K562 (cell line): ENCODE data around the gene CCDC184. TPM values are rescaled to one million over a fixed set of nuclear protein-coding genes. Genes with fewer than 3 reads are reported as not detected.
A peak's percentile ranks its signal among the peaks of the same experiment; 100 is the strongest.

Experiments
- GATAD2B ChIP-seq: fragments of 450-650 bp; IDR thresholded peaks from 2 replicates; pipeline ENCODE4 v1.6.1; 2017; ENCODE audit warnings: mild to moderate bottlenecking, borderline replicate concordance
- HDAC1 ChIP-seq, 2 experiments: fragments of 450-650 bp; IDR thresholded peaks; 2 replicates each; pipeline ENCODE4 v1.6.1; 2016 to 2017; ENCODE audit warnings: inconsistent platforms in 1 of 2, mild to moderate bottlenecking in 1 of 2, moderate library complexity in 1 of 2
- KLF1 ChIP-seq: fragments of 450-650 bp; IDR thresholded peaks from 2 replicates; pipeline ENCODE4 v1.6.1; 2016; ENCODE audit warnings: missing genetic modification characterization, missing compliant biosample characterization
- MAZ ChIP-seq, 2 experiments: fragments of 450-650 bp in 1 of 2; sonication (generic) in 1 of 2; formaldehyde crosslinking; IDR thresholded peaks in 1 of 2; conservative IDR thresholded peaks in 1 of 2; 2 replicates each; pipeline versions ENCODE4 v1.4.0 to v1.5.0; 2020; ENCODE audit warnings: mild to moderate bottlenecking in 1 of 2, missing genetic modification reagents in 1 of 2
- MTA3 ChIP-seq: fragments of 450-650 bp; formaldehyde crosslinking; IDR thresholded peaks from 2 replicates; pipeline ENCODE4 v1.6.1; 2017; ENCODE audit warnings: mild to moderate bottlenecking, borderline replicate concordance
- NRF1 ChIP-seq, 2 experiments: fragments of 450-650 bp; IDR thresholded peaks in 1 of 2; conservative IDR thresholded peaks in 1 of 2; 2 replicates each; pipeline ENCODE4 v1.6.1; 2014; ENCODE audit warnings: mild to moderate bottlenecking in 2 of 2
- PHF20 ChIP-seq: fragments of 450-650 bp; IDR thresholded peaks from 2 replicates; pipeline ENCODE4 v1.6.1; 2018; ENCODE audit not compliant: partially characterized antibody
- PHF8 ChIP-seq: fragments of 200-600 bp; sonication (generic); IDR thresholded peaks from 2 replicates; pipeline ENCODE4 v1.6.1; 2012; ENCODE audit warnings: mixed run types, mild to moderate bottlenecking, inconsistent platforms, low read length, moderate library complexity, borderline replicate concordance
- RB1 ChIP-seq: fragments of 450-650 bp; IDR thresholded peaks from 2 replicates; pipeline ENCODE4 v1.6.1; 2017; ENCODE audit warnings: low read depth, mild to moderate bottlenecking
- SNIP1 ChIP-seq: fragments of 450-650 bp; IDR thresholded peaks from 2 replicates; pipeline ENCODE4 v1.7.1; 2017; ENCODE audit warnings: low read depth, mild to moderate bottlenecking
- TBP ChIP-seq: optimal IDR thresholded peaks from 2 replicates; pipeline ENCODE3; 2011; ENCODE audit warnings: low read depth, low read length, improper control_type of control experiment
- TFAM ChIP-seq: fragments of 250-450 bp; sonication (Bioruptor Pico); conservative IDR thresholded peaks from 2 replicates; pipeline ENCODE4 v1.5.0; 2021; ENCODE audit warnings: mild to moderate bottlenecking, moderate library complexity
- XRCC4 ChIP-seq: IDR thresholded peaks from one replicate; pipeline ENCODE4 v1.6.1; 2011; ENCODE audit not compliant: insufficient read depth, insufficient read length; ENCODE audit errors: extremely low read depth
- XRCC5 ChIP-seq: fragments of 200-400 bp; formaldehyde crosslinking; IDR thresholded peaks from 2 replicates; pipeline ENCODE4 v1.6.1; 2017; ENCODE audit warnings: low read depth, mild to moderate bottlenecking, low read length
- ZNF217 ChIP-seq: sonication (generic); formaldehyde crosslinking; IDR thresholded peaks from 2 replicates; pipeline ENCODE4 v1.8.0; 2022; ENCODE audit warnings: mild to moderate bottlenecking, missing genetic modification reagents
- ZNF57 ChIP-seq: fragments of 450-650 bp; formaldehyde crosslinking; IDR thresholded peaks from 2 replicates; pipeline ENCODE4 v1.4.0; 2020; ENCODE audit warnings: mild to moderate bottlenecking, moderate library complexity
- ZNF830 ChIP-seq: fragments of 250-450 bp; sonication (Bioruptor Pico); IDR thresholded peaks from 2 replicates; pipeline ENCODE4 v1.5.0; 2021; ENCODE audit warnings: mild to moderate bottlenecking
- polyA plus RNA-seq, 8 experiments: library from polyadenylated mRNA; depleted of rRNA in 4 of 8; stranded (reverse) in 5 of 8; unstranded in 3 of 8; fragments of >200 nt; fragmentation: Nextera tagmentation in 2 of 8; fragmentation: Illumina TruSeq in 1 of 8; extraction: Ambion mirVana in 2 of 8; extraction: Trizol in 1 of 8; gene quantifications; 2 replicates each; pipeline versions ENCODE4 v1.2.1 to v1.2.3, GENCODE V29; 2011 to 2014; ENCODE audit warnings: inconsistent platforms in 1 of 8, missing spikeins in 1 of 8
- total RNA-seq, 7 experiments: library from RNA; depleted of rRNA in 6 of 7; stranded (reverse); fragments of >200 nt in 6 of 7; fragmentation: Illumina TruSeq in 2 of 7; extraction: Trizol in 2 of 7; gene quantifications; 2 replicates each; pipeline versions ENCODE4 v1.2.1 to v1.2.3, GENCODE V29; 2011 to 2021; ENCODE audit warnings: low replicate concordance in 1 of 7
- TF ChIP-seq, protein P1 (sequence below): fragments of 250-450 bp; sonication (Bioruptor Pico); IDR thresholded peaks from 2 replicates; pipeline ENCODE4 v1.6.1; 2021; ENCODE audit warnings: mild to moderate bottlenecking
- TF ChIP-seq, protein P2 (sequence below): conservative IDR thresholded peaks from 2 replicates; pipeline ENCODE4 v1.6.1; 2011; ENCODE audit warnings: low read depth, mild to moderate bottlenecking, low read length; ENCODE audit not compliant: control insufficient read depth
- TF ChIP-seq, protein P3 (sequence below): fragments of 250-450 bp; sonication (Bioruptor Pico); IDR thresholded peaks from 2 replicates; pipeline ENCODE4 v1.9.0; 2021; ENCODE audit warnings: mild to moderate bottlenecking, inconsistent platforms
- TF ChIP-seq, protein P4 (sequence below): IDR thresholded peaks from 3 replicates; pipeline ENCODE4 v1.6.1; 2011; ENCODE audit warnings: borderline replicate concordance, mild to moderate bottlenecking, moderate library complexity; ENCODE audit not compliant: insufficient read length; ENCODE audit errors: extremely low read depth

CCDC184 gene
- total and polyA plus RNA-seq, 9 of the 15 experiments (the other 6 are each of a cell fraction or from before 2014, with no cell fraction given): 0.09 TPM; not detected in 8

DNA sequence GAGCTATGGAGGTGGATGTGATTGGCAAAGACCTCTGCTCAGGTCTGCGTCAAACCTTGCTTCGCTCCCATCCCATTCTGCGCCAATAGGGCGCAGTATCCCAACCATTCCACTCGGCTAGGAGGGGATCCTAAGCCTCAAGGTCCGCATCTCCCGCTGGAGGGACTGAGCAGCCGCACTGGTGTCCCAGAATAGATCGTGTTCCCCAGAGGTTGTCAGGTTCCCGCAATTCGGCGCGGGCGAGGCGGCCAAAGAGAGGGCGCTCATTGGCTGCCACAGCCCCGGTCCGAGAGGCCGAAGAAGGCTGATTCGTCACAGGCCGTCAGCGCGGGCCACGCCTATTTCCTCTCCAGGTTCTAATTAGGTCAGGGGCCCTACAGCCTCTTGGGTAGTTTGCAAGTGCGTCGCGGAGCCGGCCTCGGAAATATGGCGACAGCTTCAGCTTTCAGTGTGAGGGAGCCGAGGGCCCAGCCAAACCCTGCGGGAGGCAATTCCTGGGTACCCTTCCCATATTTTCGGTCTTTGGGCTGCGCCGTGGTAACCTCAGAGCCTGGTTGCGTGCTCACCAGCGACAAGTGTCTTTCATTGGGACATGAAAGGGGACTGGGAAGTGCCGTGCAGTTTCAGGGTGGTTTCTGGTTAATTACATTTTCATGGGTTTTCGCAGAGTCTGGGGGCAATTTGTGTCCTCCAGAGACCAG, 14.7 kb downstream of the CCDC184 start (continued):
- peak; percentile 87 to 90 for TF ChIP-seq NRF1 (conservative IDR thresholded peaks at IDR 0.05 in 1 of 2, IDR thresholded peaks at IDR 0.05 in 1 of 2)
- no peak for TF ChIP-seq SNIP1
- TF ChIP-seq XRCC5: peak; percentile 88
- TF ChIP-seq, protein P1, sequence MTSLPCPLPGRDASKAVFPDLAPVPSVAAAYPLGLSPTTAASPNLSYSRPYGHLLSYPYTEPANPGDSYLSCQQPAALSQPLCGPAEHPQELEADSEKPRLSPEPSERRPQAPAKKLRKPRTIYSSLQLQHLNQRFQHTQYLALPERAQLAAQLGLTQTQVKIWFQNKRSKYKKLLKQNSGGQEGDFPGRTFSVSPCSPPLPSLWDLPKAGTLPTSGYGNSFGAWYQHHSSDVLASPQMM (CRISPR knock-in tag): no peak
- TF ChIP-seq, protein P2, sequence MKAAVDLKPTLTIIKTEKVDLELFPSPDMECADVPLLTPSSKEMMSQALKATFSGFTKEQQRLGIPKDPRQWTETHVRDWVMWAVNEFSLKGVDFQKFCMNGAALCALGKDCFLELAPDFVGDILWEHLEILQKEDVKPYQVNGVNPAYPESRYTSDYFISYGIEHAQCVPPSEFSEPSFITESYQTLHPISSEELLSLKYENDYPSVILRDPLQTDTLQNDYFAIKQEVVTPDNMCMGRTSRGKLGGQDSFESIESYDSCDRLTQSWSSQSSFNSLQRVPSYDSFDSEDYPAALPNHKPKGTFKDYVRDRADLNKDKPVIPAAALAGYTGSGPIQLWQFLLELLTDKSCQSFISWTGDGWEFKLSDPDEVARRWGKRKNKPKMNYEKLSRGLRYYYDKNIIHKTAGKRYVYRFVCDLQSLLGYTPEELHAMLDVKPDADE: peak; percentile 25; the same call in 1 of the 2 replicates
- peak; percentile 97 for TF ChIP-seq PHF8
- 0 out of 4 replicates have a peak, but pooled peaks of 1 of the 2 experiments have one; percentile 35 for TF ChIP-seq MAZ (CRISPR knock-in tag; conservative IDR thresholded peaks at IDR 0.05 in 1 of 2, IDR thresholded peaks at IDR 0.05 in 1 of 2)
- TF ChIP-seq, protein P3, sequence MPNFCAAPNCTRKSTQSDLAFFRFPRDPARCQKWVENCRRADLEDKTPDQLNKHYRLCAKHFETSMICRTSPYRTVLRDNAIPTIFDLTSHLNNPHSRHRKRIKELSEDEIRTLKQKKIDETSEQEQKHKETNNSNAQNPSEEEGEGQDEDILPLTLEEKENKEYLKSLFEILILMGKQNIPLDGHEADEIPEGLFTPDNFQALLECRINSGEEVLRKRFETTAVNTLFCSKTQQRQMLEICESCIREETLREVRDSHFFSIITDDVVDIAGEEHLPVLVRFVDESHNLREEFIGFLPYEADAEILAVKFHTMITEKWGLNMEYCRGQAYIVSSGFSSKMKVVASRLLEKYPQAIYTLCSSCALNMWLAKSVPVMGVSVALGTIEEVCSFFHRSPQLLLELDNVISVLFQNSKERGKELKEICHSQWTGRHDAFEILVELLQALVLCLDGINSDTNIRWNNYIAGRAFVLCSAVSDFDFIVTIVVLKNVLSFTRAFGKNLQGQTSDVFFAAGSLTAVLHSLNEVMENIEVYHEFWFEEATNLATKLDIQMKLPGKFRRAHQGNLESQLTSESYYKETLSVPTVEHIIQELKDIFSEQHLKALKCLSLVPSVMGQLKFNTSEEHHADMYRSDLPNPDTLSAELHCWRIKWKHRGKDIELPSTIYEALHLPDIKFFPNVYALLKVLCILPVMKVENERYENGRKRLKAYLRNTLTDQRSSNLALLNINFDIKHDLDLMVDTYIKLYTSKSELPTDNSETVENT (CRISPR knock-in tag): 0 out of 2 replicates have a peak, but pooled peaks have one; percentile 25
- TF ChIP-seq ZNF57 (CRISPR knock-in tag): 0 out of 2 replicates have a peak, but pooled peaks have one; percentile 32
- TF ChIP-seq HDAC1 (IDR thresholded peaks at IDR 0.05): 0 out of 4 replicates have a peak, but pooled peaks of 1 of the 2 experiments have one; percentile 5
- TF ChIP-seq PHF20: peak; percentile 60
- no peak for TF ChIP-seq KLF1 (tag)
- no peak for TF ChIP-seq TFAM (CRISPR knock-in tag)
- 0 out of 2 replicates have a peak, but pooled peaks have one; percentile 11 for TF ChIP-seq RB1
- TF ChIP-seq GATAD2B: no peak
- TF ChIP-seq XRCC4: no peak
- 0 out of 2 replicates have a peak, but pooled peaks have one; percentile 51 for TF ChIP-seq ZNF217 (CRISPR knock-in tag)
- TF ChIP-seq, protein P4, sequence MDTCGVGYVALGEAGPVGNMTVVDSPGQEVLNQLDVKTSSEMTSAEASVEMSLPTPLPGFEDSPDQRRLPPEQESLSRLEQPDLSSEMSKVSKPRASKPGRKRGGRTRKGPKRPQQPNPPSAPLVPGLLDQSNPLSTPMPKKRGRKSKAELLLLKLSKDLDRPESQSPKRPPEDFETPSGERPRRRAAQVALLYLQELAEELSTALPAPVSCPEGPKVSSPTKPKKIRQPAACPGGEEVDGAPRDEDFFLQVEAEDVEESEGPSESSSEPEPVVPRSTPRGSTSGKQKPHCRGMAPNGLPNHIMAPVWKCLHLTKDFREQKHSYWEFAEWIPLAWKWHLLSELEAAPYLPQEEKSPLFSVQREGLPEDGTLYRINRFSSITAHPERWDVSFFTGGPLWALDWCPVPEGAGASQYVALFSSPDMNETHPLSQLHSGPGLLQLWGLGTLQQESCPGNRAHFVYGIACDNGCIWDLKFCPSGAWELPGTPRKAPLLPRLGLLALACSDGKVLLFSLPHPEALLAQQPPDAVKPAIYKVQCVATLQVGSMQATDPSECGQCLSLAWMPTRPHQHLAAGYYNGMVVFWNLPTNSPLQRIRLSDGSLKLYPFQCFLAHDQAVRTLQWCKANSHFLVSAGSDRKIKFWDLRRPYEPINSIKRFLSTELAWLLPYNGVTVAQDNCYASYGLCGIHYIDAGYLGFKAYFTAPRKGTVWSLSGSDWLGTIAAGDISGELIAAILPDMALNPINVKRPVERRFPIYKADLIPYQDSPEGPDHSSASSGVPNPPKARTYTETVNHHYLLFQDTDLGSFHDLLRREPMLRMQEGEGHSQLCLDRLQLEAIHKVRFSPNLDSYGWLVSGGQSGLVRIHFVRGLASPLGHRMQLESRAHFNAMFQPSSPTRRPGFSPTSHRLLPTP: no peak
- TF ChIP-seq MTA3: peak; percentile 65; the same call in 1 of the 2 replicates
- 0 out of 2 replicates have a peak, but pooled peaks have one; percentile 34 for TF ChIP-seq ZNF830 (CRISPR knock-in tag)
- TF ChIP-seq TBP: peak; percentile 97
